Measurements from ENCODE around the gene RERE.

Gene RERE

GRCh38 chr1:8429549-8430110, 387.8 kb downstream of the RERE start:
- no peak for TF ChIP-seq CTCF (IDR thresholded peaks at IDR 0.05; ENCODE audit: low read depth, low read length)
- Histone ChIP-seq H3K27me3 (no peaks in the 10 kb centered on the region), H3K4me3 (ENCODE audit: low read depth, low read length) (no peak overlapping the region), H3K4me1 (no peaks in the 10 kb centered on the region), H3K36me3 (no peaks in the 10 kb centered on the region), H3K9me3 (no peaks in the 10 kb centered on the region)
- no peak for DNase-seq

- Histone ChIP-seq H3K4me1 (no peaks in the 10 kb centered on the region; the same call in 1 of the 2 replicates), H3K4me3 (ENCODE audit: low read depth, low read length) (no peak overlapping the region), H3K27me3 (no peaks in the 10 kb centered on the region), H3K36me3 (no peaks in the 10 kb centered on the region), H3K9me3 (no peaks in the 10 kb centered on the region)
- no peak for TF ChIP-seq CTCF (IDR thresholded peaks at IDR 0.05; ENCODE audit: low read depth, low read length)
- no peak for DNase-seq
Observed at GRCh38 chr1:8428441-8428840, 389.0 kb downstream of the RERE start.

GRCh38 chr1:8427986-8428385, 389.5 kb downstream of the RERE start:
- DNase-seq: no peak
- no peak for TF ChIP-seq CTCF (IDR thresholded peaks at IDR 0.05; ENCODE audit: low read depth, low read length)
- Histone ChIP-seq H3K4me1 (no peaks in the 10 kb centered on the region; the same call in 1 of the 2 replicates), H3K4me3 (ENCODE audit: low read depth, low read length) (no peak overlapping the region), H3K9me3 (no peaks in the 10 kb centered on the region), H3K27me3 (no peaks in the 10 kb centered on the region), H3K36me3 (no peaks in the 10 kb centered on the region)

- DNase-seq: no peak
- no peaks in the 10 kb centered on the region for H3K9me3 ChIP-seq
- no peaks in the 10 kb centered on the region for H3K27me3 ChIP-seq
- H3K4me3 ChIP-seq (ENCODE audit: low read depth, low read length): no peak overlapping the region
- no peaks in the 10 kb centered on the region for H3K36me3 ChIP-seq
- TF ChIP-seq CTCF (IDR thresholded peaks at IDR 0.05; ENCODE audit: low read depth, low read length): no peak
- peaks cover under 1% of the 10 kb centered on the region; the same call in 1 of the 2 replicates for H3K4me1 ChIP-seq
Observed at GRCh38 chr1:8427493-8427892, 389.9 kb downstream of the RERE start.

- no peak for TF ChIP-seq CTCF (IDR thresholded peaks at IDR 0.05; ENCODE audit: low read depth, low read length)
- Histone ChIP-seq H3K9me3 (no peaks in the 10 kb centered on the region), H3K4me1 (peaks cover 4% of the 10 kb centered on the region; the same call in 1 of the 2 replicates), H3K4me3 (ENCODE audit: low read depth, low read length) (no peak overlapping the region), H3K36me3 (no peaks in the 10 kb centered on the region), H3K27me3 (no peaks in the 10 kb centered on the region)
- no peak for DNase-seq
Observed at GRCh38 chr1:8426996-8427395, 390.4 kb downstream of the RERE start.

- no peaks in the 10 kb centered on the region for H3K27me3 ChIP-seq
- peaks cover 4% of the 10 kb centered on the region; the same call in 1 of the 2 replicates for H3K4me1 ChIP-seq
- no peak for TF ChIP-seq CTCF (IDR thresholded peaks at IDR 0.05; ENCODE audit: low read depth, low read length)
- H3K9me3 ChIP-seq: no peaks in the 10 kb centered on the region
- H3K36me3 ChIP-seq: no peaks in the 10 kb centered on the region
- DNase-seq: no peak
- no peak overlapping the region for H3K4me3 ChIP-seq (ENCODE audit: low read depth, low read length)
Observed at GRCh38 chr1:8425781-8426161, 391.7 kb downstream of the RERE start.
